GDM1 (cell line): ENCODE results near the gene ZNF346.
A peak's percentile ranks its signal among the peaks of the same experiment; 100 is the strongest.
"Not testable (repeated sequence)": the region's sequence is repeated elsewhere in the genome, so short reads cannot be mapped to it uniquely, and the experiment has no call there.

Experiments
- DNase-seq: peaks from one replicate; lab custom pipeline; 2025; lab: John Stamatoyannopoulos, UW

The ZNF346 gene

GRCh38 chr5:177022386-177023302, at the start of gene ZNF346:
Gene ZNF346, plus strand, starts transcription at chr5:177022696. Its CDS starts 43 bp downstream, at chr5:177022739.
- DNase-seq = peak; percentile 86

DNA sequence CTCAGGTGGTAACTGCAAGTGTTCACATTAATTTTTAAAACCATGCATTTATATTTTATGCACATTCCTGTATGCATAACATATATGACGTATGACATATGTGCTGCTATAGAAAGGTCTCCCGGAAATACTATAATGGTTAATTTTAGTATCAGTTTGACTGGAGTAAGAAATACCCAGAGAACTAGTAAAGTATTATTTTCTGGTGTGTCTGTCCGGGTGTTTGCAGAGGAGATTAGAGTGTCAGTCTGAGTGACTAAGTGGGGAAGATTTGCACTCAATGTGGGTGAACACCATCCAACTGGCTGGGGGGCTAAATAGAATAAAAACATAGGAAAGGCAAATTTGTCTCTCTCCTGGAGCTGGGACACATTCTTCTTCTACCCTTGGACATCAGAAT, 42.8 kb upstream of the ZNF346 start:
- no peak for DNase-seq

DNA sequence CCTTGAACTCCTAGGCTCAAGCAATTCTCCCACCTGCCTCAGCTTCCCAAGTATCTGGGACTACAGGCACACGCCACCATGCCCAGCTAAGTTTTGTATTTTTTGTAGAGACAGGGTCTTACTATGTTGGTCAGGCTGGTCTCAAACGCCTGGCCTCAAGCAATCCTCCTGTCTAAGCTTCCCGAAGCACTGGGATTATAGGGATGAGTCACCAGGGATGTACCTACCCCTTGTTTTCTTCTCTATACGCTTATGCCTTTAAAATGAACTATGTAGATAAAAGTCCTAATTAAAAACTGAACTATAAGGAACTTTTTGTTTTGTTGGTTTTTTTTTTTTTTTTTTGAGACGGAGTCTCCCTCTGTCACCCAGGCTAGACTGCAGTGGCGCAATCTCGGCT, 41.7 kb upstream of the ZNF346 start:
- DNase-seq = no peak

DNA sequence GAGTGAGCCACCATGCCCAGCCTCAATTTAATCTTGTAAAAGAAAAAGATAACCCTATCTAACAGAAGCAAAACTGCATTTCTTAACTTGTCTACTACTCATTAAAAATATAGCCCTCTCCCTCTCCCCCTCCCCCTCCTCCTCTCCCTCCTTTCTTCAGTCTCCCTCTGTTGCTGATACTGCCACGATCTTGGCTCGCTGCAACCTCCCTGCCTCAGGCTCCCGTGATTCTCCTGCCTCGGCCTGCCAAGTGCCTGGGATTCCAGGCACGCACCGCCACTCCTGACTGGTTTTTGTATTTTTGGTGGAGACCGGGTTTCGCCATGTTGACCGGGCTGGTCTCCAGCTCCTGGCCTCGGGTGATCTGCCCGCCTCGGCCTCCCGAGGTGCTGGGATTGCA, 39.4 kb upstream of the ZNF346 start:
- not testable (repeated sequence) for DNase-seq

GRCh38 chr5:176983593-176983992, 38.9 kb upstream of the ZNF346 start:
- not testable (repeated sequence) for DNase-seq

GRCh38 chr5:176984176-176984575, 38.3 kb upstream of the ZNF346 start:
- DNase-seq = not testable (repeated sequence)

DNA sequence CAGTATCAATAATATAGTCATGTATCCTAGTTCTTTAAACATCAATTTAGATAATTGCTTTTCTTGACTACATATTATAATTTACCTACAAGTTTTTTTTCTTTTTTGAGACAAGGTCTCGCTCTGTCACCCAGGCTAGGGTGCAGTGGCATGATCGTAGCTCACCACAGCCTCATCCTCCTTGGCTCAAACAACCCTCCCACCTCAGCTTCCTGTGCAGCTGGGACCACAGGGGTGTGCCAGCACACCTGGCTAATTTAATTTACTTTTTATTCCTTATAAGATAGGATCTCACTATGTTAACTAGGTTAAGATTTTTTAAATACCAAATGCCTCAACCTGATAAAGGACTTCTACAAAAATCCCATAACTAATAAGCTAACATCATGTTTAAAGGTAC, 37.0 kb upstream of the ZNF346 start:
- DNase-seq = no peak

GRCh38 chr5:176986280-176986679, 36.2 kb upstream of the ZNF346 start:
- DNase-seq = no peak

GRCh38 chr5:176987583-176987982, 34.9 kb upstream of the ZNF346 start:
- DNase-seq = no peak

GRCh38 chr5:176993081-176993480, 29.4 kb upstream of the ZNF346 start:
- DNase-seq = not testable (repeated sequence)

DNA sequence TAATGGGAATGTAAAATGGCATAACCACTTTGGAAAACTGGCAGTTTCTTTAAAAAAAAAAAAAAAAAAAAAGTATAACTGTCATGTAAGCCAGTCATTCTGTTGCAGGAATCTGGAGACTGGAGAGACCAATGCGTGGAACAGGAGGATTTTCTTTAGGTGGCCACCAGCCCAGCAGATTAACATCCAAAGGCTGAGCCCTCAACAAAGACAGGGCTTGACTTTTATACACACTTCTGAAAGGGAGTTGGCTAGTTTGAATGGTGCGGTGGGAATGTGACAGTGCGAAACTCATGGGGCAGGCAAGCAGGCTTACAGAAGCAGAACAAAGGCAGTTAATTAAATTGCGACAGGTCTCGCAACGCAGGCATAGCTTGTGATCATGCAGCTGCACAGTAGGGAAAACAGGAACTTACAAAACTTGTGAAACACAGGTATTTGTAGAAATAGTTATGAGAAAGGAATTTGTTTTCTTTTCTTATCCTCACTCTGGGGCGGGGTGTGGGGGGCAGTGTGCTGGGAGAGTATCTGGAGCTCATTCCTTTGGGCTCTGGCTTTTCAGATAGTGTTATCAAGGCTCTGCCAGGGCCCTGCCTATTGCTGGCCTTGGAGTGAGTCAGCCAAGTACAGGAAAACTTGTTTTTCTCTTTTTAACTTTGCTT, 27.9 kb upstream of the ZNF346 start:
- DNase-seq = no peak

GRCh38 chr5:176995122-176995490, 27.4 kb upstream of the ZNF346 start:
- DNase-seq = no peak

DNA sequence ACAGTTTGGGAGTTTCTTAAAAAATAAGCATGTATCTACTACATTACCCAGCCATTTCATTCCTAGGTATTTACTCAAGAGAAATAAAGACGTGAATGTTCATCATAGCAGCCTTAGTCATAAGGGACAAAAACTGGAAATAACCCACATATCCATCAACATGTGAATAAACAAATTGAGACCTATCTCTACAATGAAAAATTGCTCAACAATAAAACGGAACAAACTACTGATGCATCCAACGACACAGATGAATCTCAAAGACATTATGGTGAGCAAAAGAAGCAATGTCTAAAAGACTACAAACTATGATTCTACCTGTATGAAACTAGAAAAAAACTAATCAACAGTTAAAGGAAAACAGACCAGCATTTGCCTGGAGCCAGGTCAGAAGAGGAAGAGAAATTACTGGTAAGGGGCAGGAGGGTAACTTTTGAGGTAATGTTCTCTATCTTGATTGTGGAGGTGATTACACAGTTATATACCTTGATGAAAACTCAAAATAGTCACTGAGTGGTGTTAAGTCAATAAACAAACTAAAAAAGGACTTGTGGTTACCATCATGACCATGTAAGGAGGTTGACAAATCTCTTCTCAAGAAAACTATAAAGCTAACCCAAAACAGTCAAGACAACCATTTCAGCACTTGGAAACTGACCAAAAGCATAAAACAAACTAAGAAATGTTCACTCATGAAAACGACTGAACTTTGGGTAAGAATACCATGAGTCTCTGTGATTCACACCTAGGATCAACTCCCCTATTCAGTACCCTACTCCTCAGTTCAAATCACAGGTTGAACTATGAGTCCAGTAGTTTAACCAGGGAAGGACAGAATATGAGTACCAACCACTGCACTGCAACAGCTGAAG, 26.4 kb upstream of the ZNF346 start:
- DNase-seq = no peak

DNA sequence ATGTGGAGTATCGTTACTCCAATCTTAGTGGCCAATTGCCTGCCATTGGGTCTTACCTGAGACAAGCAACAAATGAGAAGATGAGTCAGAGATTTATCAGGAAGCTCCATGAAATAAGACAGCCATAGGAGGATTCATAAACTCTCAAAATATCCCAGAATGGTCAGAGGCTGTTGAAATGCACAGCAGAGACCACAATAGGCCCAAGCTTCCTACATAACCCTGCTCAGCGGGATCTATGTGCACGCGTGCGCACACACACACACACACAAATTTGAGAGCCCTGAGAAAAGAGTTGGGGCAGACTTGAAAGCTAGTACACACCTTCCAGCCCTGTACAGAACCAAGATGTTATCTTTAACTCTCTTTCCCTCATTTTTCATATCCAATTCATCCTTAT, 25.7 kb upstream of the ZNF346 start:
- no peak for DNase-seq

- no peak for DNase-seq
Measured at GRCh38 chr5:176998828-176999227, 23.7 kb upstream of the ZNF346 start.

DNA sequence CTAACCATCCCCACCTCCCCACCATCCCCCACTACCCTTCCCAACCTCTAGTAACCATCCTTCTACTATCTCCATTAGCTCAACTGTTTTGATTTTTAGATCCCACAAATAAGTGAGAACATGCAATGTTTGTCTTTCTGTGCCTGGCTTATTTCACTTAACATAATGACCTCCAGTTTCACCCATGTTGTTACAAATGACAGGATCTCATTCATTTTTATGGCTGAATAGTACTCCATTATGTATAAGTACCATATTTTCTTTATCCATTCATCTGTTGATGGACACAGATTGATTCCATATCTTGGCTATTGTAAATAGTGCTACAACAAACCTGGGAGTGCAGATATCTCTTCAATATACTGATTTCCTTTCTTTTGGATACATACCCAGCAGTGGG, 23.0 kb upstream of the ZNF346 start:
- DNase-seq = not testable (repeated sequence)

DNA sequence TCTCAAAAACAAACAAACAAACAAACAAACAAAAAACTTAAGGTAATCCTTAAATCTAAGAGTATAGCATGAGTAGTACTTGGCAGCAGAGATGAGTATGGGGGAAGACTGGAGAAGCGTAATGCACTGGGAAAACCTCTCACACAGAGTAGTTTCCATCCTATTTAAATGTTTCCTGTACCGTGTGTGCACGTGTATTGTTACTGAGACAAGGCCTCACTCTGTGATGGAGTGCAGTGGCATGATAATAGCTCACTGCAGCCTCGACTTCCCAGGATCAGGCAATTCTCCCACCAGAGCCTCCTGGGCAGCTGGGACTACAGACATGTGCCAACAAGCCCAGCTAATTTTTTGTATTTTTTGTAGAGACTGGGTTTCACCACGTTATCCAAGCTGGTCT, 18.8 kb upstream of the ZNF346 start:
- DNase-seq = no peak

DNA sequence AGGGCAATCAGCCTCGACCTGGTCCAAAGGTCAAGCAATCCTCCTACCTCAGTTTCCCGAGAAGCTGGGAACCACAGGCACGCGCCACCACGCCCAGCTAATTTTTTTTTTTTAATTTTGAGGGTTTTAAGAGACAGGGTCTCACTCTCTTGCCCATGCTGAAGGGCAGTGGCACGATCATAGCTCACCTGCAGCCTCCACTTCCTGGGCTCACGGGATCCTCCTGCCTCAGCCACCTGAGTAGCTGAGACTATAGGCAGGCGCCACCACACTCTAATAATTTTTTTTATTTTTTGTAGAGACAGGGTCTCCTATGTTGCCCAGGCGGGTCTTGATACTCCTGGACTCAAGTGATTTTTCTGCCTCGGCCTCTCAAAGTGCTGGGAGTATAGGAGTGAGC, 17.5 kb upstream of the ZNF346 start:
- no peak for DNase-seq

DNA sequence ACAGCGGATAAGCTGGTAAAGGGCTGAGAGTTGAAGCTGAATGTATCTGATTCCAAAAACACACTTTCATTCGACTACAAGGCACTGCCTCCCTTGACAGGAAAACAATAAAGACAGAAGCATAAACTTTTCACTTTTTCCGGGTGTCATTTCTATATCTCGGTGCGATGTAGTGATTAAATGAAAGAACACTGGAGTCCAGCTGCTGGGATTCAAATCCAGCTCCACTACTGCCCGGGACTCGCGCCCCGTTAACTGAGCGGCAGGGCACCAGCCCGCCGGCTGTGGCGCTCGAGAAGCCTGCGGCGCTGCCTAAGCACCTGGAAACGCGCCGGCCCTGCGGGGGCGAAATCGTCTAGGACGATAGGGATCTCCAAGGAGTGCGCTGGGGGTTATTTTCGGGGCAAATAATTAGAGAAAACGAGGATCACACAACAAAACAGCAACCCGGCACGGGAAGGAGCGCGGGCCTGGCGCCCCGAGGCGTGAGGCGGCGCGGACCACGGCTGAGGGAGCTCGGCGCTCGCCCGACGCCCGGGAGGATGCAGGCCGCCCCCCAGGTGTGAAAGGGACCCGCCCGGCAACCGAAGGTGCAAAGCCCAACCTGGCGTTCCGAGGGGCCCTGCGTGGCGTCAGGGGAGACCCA, 16.8 kb upstream of the ZNF346 start:
- peak; percentile 15 for DNase-seq

DNA sequence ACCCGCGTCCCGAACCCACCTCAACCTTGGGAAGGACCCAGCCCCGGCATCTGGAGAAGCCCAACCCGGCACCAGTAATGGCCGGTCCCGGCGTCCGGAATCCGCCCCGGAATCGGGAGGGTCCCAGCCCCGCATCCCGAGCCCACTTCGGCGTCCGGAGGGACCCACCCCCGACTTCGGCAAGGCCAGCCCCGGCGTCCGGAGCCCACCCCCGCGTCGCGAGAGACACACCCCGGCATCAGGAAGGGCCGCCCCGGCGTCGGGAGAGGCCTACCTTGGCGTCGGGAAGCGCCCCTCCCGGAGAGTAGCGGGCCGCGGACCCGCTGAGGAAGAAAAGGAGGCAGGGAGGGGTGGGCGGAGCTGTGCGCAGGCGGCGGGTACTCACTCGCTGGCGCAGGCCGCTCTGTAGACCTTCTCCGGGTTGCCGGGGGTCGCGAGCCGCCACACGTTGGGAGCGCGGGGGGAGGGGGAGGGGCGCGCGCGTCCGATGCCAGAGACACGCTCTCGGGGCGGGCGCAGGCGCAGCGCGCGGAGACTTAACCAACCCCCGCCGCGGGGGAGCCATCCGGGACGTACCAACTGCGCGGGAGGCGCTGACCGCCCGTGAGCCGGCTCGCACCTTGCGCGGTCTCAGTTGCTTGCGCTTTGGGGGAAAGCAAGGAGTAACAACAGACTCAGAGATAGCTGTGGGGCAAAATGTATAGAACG, 16.1 kb upstream of the ZNF346 start, which contains the start of gene UIMC1:
TSS of gene UIMC1 (minus strand) at position 515 of the 708 bp plus-strand sequence. CDS start 24,164 bp downstream, outside the sequence.
- peak; percentile 90 for DNase-seq

- no peak for DNase-seq
Measured at GRCh38 chr5:177008716-177009115, 13.8 kb upstream of the ZNF346 start.
